ENCODE measurements around the gene TMTC1.

- TF ChIP-seq CTCF (IDR thresholded peaks at IDR 0.05) (no peak), EZH2 (IDR thresholded peaks at IDR 0.05) (no peak), EZH2phosphoT487 (IDR thresholded peaks at IDR 0.05) (no peak)
Observed at GRCh38 chr12:29751676-29752075, 32.1 kb downstream of the TMTC1 start.
